H9 (cell line): ENCODE data around the gene CDH15. TPM values are rescaled to one million over a fixed set of nuclear protein-coding genes. Genes with fewer than 3 reads are reported as not detected.

Source experiments
- DNase-seq: peaks from one replicate; pipeline ENCODE4 v3.0.0-alpha.2; 2017
- H2AFZ ChIP-seq: one replicate; pipeline ENCODE4 v1.6.1; 2013; ENCODE audit warnings: mild to moderate bottlenecking, low read length, control low read depth, moderate library complexity
- H2AK5ac ChIP-seq: 2 replicates; pipeline ENCODE4 v1.6.1; 2013; ENCODE audit warnings: low read length, control low read depth, mixed read lengths; ENCODE audit not compliant: insufficient read length
- H2BK120ac ChIP-seq: one replicate; pipeline ENCODE4 v1.6.1; 2013; ENCODE audit warnings: low read depth, mild to moderate bottlenecking, low read length, control low read depth, inconsistent platforms; ENCODE audit not compliant: poor library complexity, severe bottlenecking
- H2BK12ac ChIP-seq: 2 replicates; pipeline ENCODE4 v1.6.1; 2013; ENCODE audit warnings: low read length, control low read depth, mixed read lengths, low read depth; ENCODE audit not compliant: insufficient read length
- H2BK15ac ChIP-seq: 2 replicates; pipeline ENCODE4 v1.6.1; 2013; ENCODE audit warnings: low read depth, low read length, control low read depth
- H2BK20ac ChIP-seq: one replicate; pipeline ENCODE4 v1.6.1; 2013; ENCODE audit warnings: low read depth, mild to moderate bottlenecking, low read length, control low read depth, inconsistent platforms; ENCODE audit not compliant: poor library complexity, severe bottlenecking
- H2BK5ac ChIP-seq: 2 replicates; pipeline ENCODE4 v1.6.1; 2013; ENCODE audit warnings: low read length, control low read depth, mixed read lengths; ENCODE audit not compliant: insufficient read length
- H3K14ac ChIP-seq: 2 replicates; pipeline ENCODE4 v1.6.1; 2013; ENCODE audit warnings: low read length, control low read depth; ENCODE audit not compliant: insufficient read depth
- H3K18ac ChIP-seq: 2 replicates; pipeline ENCODE4 v1.6.1; 2013; ENCODE audit warnings: low read depth, mild to moderate bottlenecking, mixed read lengths, low read length, control low read depth; ENCODE audit not compliant: insufficient read length
- H3K23ac ChIP-seq: 2 replicates; pipeline ENCODE4 v1.6.1; 2013; ENCODE audit warnings: low read length, control low read depth, mixed read lengths, low read depth; ENCODE audit not compliant: insufficient read length
- H3K23me2 ChIP-seq: 2 replicates; pipeline ENCODE4 v1.6.1; 2013; ENCODE audit warnings: low read depth, mild to moderate bottlenecking, mixed read lengths, low read length, control low read depth; ENCODE audit not compliant: insufficient read length, poor library complexity, severe bottlenecking
- H3K27ac ChIP-seq: 2 replicates; pipeline ENCODE4 v1.5.1; 2013; ENCODE audit warnings: low read length, control low read depth, mixed read lengths, low read depth; ENCODE audit not compliant: insufficient read length
- H3K27me3 ChIP-seq: 2 replicates; pipeline ENCODE4 v1.6.1; 2013; ENCODE audit warnings: low read length, control low read depth, inconsistent platforms; ENCODE audit not compliant: insufficient read depth
- H3K4ac ChIP-seq: 2 replicates; pipeline ENCODE4 v1.6.1; 2013; ENCODE audit warnings: low read depth, mild to moderate bottlenecking, control low read depth, inconsistent platforms, low read length, moderate library complexity
- H3K4me1 ChIP-seq: 2 replicates; pipeline ENCODE4 v1.6.1; 2013; ENCODE audit warnings: low read length, control low read depth, inconsistent platforms; ENCODE audit not compliant: insufficient read depth
- H3K4me2 ChIP-seq: 2 replicates; pipeline ENCODE4 v1.6.1; 2013; ENCODE audit warnings: low read length, control low read depth, mixed read lengths; ENCODE audit not compliant: insufficient read length, insufficient read depth
- H3K56ac ChIP-seq: 2 replicates; pipeline ENCODE4 v1.6.1; 2013; ENCODE audit warnings: low read depth, mild to moderate bottlenecking, mixed read lengths, low read length, control low read depth; ENCODE audit not compliant: insufficient read length
- H3K79me1 ChIP-seq: 2 replicates; pipeline ENCODE4 v1.6.1; 2013; ENCODE audit warnings: low read depth, mild to moderate bottlenecking, moderate library complexity, low read length, control low read depth, inconsistent platforms; ENCODE audit not compliant: insufficient read depth, poor library complexity, severe bottlenecking
- H3K79me2 ChIP-seq: 2 replicates; pipeline ENCODE4 v1.6.1; 2013; ENCODE audit warnings: low read length, control low read depth, inconsistent platforms; ENCODE audit not compliant: insufficient read depth
- H3K9ac ChIP-seq: 2 replicates; pipeline ENCODE4 v1.6.1; 2013; ENCODE audit warnings: low read length, control low read depth, mixed read lengths; ENCODE audit not compliant: insufficient read length; ENCODE audit errors: extremely low read depth
- H3K9me3 ChIP-seq: one replicate; pipeline ENCODE4 v1.6.1; 2013; ENCODE audit warnings: low read depth, low read length, inconsistent platforms; ENCODE audit not compliant: control insufficient read depth
- H3T11ph ChIP-seq: one replicate; pipeline ENCODE4 v1.6.1; 2013; ENCODE audit warnings: mild to moderate bottlenecking, low read length, control low read depth, inconsistent platforms
- H4K20me1 ChIP-seq: one replicate; pipeline ENCODE4 v1.6.1; 2013; ENCODE audit not compliant: control insufficient read depth, insufficient read length, insufficient read depth
- H4K5ac ChIP-seq: 2 replicates; pipeline ENCODE4 v1.6.1; 2013; ENCODE audit warnings: low read depth, mild to moderate bottlenecking, mixed read lengths, low read length, control low read depth; ENCODE audit not compliant: insufficient read length
- H4K8ac ChIP-seq: replicated peaks from 2 replicates; pipeline ENCODE4 v1.6.1; 2013; ENCODE audit warnings: low read length, control low read depth, mixed read lengths, low read depth; ENCODE audit not compliant: insufficient read length
- H4K91ac ChIP-seq: 2 replicates; pipeline ENCODE4 v1.6.1; 2013; ENCODE audit warnings: low read depth, mild to moderate bottlenecking, moderate library complexity, mixed read lengths, low read length, control low read depth; ENCODE audit not compliant: insufficient read length
- H3K27ac Mint-ChIP-seq, 3 experiments: 2 replicates in 2 of 3; 3 replicates in 1 of 3; pipeline ENCODE4 v1.8.0; 2020 to 2021; ENCODE audit warnings: mixed read lengths in 3 of 3, mild to moderate bottlenecking in 1 of 3, moderate library complexity in 1 of 3
- H3K27me3 Mint-ChIP-seq: 2 replicates; pipeline ENCODE4 v1.8.0; 2021; ENCODE audit warnings: low read depth, mild to moderate bottlenecking, moderate library complexity, mixed read lengths
- H3K36me3 Mint-ChIP-seq, 3 experiments: 2 replicates in 2 of 3; 3 replicates in 1 of 3; pipeline ENCODE4 v1.8.0; 2020 to 2021; ENCODE audit warnings: low read depth in 3 of 3, mixed read lengths in 3 of 3; ENCODE audit not compliant: insufficient read depth in 1 of 3
- H3K4me1 Mint-ChIP-seq, 2 experiments: 2 replicates each; pipeline ENCODE4 v1.8.0; 2020; ENCODE audit warnings: mixed read lengths in 2 of 2
- H3K4me3 Mint-ChIP-seq, 2 experiments: 2 replicates in 1 of 2; 3 replicates in 1 of 2; pipeline ENCODE4 v1.8.0; 2020 to 2021; ENCODE audit warnings: mild to moderate bottlenecking in 2 of 2, mixed read lengths in 2 of 2, moderate library complexity in 1 of 2
- H3K9me3 Mint-ChIP-seq, 2 experiments: 2 replicates in 1 of 2; 3 replicates in 1 of 2; pipeline ENCODE4 v1.8.0; 2020; ENCODE audit warnings: mild to moderate bottlenecking in 2 of 2, mixed read lengths in 2 of 2, moderate library complexity in 1 of 2
- CTCF ChIP-seq: fragments of 200-600 bp; sonication (generic); conservative IDR thresholded peaks from 3 replicates; pipeline ENCODE4 v1.8.0; 2021; ENCODE audit warnings: antibody characterized with exemption, mild to moderate bottlenecking
- WGBS: extraction: QIAGEN DNeasy Blood & Tissue Kit; methylation state at CpG from one replicate; pipeline ENCODE4 v1.1.7; 2013; ENCODE audit warnings: missing lambda C conversion rate, low lambda C conversion rate, mixed read lengths; ENCODE audit not compliant: insufficient read length; ENCODE audit errors: extremely low coverage; 5-methylcytosine and 5-hydroxymethylcytosine counted together
- total RNA-seq: library from RNA; stranded (reverse); gene quantifications from 2 replicates; pipeline ENCODE4 v1.2.1, GENCODE V29; 2021

Gene CDH15
- total RNA-seq, 1 experiment from 2014 or later: 0.28 TPM

GRCh38 chr16:89150981-89151380 is 20.6 kb upstream of the CDH15 start:
- H3K27ac ChIP-seq: no peak overlapping the region
- no peak overlapping the region for H2BK20ac ChIP-seq
- H2AFZ ChIP-seq: no peak overlapping the region
- Mint-ChIP-seq H3K4me1 (no peaks in the 10 kb centered on the region), H3K27me3 (peaks cover 10% of the 10 kb centered on the region), H3K27ac (peak overlapping the region in 1 of 3 experiments; percentile 12; a peak in 2 of 7 replicates), H3K9me3 (peaks cover 12 to 24% of the 10 kb centered on the region in 2 experiments; a peak in 4 of 5 replicates), H3K4me3 (no peak overlapping the region), H3K36me3 (peaks cover 26 to 56% (median 50%) of the 10 kb centered on the region in 3 experiments)
- no peaks in the 10 kb centered on the region for H4K20me1 ChIP-seq
- no peak overlapping the region for H2BK12ac ChIP-seq
- no peak overlapping the region for H3K18ac ChIP-seq
- no peaks in the 10 kb centered on the region for H3K4me1 ChIP-seq
- H3K56ac ChIP-seq: no peak overlapping the region
- H2BK15ac ChIP-seq: no peak overlapping the region
- TF ChIP-seq CTCF: no peak
- H4K91ac ChIP-seq: no peak overlapping the region
- H3K9me3 ChIP-seq: peaks cover 14% of the 10 kb centered on the region
- no peaks in the 10 kb centered on the region for H3K79me2 ChIP-seq
- WGBS: no CpG with 5 or more reads among the region's 8 CpGs
- H2AK5ac ChIP-seq: no peak overlapping the region
- no peaks in the 10 kb centered on the region for H3K23me2 ChIP-seq
- H3K79me1 ChIP-seq: no peaks in the 10 kb centered on the region
- H4K5ac ChIP-seq: no peak overlapping the region
- H3K4ac ChIP-seq: no peak overlapping the region
- no peak overlapping the region for H2BK5ac ChIP-seq
- H3K27me3 ChIP-seq: no peaks in the 10 kb centered on the region
- H3K9ac ChIP-seq: no peak overlapping the region
- H3K14ac ChIP-seq: no peak overlapping the region
- no peak overlapping the region for H2BK120ac ChIP-seq
- H3K4me2 ChIP-seq: no peak overlapping the region
- no peak overlapping the region for H3T11ph ChIP-seq
- H3K23ac ChIP-seq: no peak overlapping the region
- no peak overlapping the region for H4K8ac ChIP-seq
- no peak for DNase-seq
